ENCODE measurements around the gene HGFAC. TPM values are rescaled to one million over a fixed set of nuclear protein-coding genes. Genes with fewer than 3 reads are reported as not detected.
"Not testable (repeated sequence)": the region's sequence is repeated elsewhere in the genome, so short reads cannot be mapped to it uniquely, and the experiment has no call there.

HGFAC gene
- total RNA-seq, 2 donors from 2014 or later = 0.52 TPM; not detected in 1

- Histone ChIP-seq H3K27me3 (no peaks in the 10 kb centered on the region), H3K4me1 (no peaks in the 10 kb centered on the region), H3K4me3 (no peak overlapping the region), H3K27ac (no peak overlapping the region), H3K9ac (ENCODE audit: low read depth in 2 of 2, low read length in 2 of 2) (no peak overlapping the region), H3K9me3 (no peaks in the 10 kb centered on the region), H3K36me3 (no peaks in the 10 kb centered on the region)
- no peak for DNase-seq
- intact Hi-C loops (cut with DNase I) = no loop called here
- peak; percentile 15 for TF ChIP-seq CTCF (IDR thresholded peaks at IDR 0.05)
These were observed 10.6 kb downstream of the HGFAC start for GRCh38 chr4:3452376-3452775.

- DNase-seq; H3K4me3 ChIP-seq; H3K4me1 ChIP-seq; H3K9me3 ChIP-seq; H3K27me3 ChIP-seq; H3K36me3 ChIP-seq; H3K27ac ChIP-seq; H3K9ac ChIP-seq (ENCODE audit: low read depth in 2 of 2, low read length in 2 of 2); intact Hi-C loops (cut with DNase I): not testable (repeated sequence)
These were observed 13.8 kb downstream of the HGFAC start for GRCh38 chr4:3455596-3455995.

GRCh38 chr4:3458371-3458770, 16.6 kb downstream of the HGFAC start:
- intact Hi-C loops (cut with DNase I) = no loop called here
- Histone ChIP-seq H3K27me3 (peaks cover 14% of the 10 kb centered on the region), H3K9ac (ENCODE audit: low read depth in 2 of 2, low read length in 2 of 2) (no peak overlapping the region), H3K4me1 (peaks cover 4% of the 10 kb centered on the region), H3K36me3 (no peaks in the 10 kb centered on the region), H3K27ac (no peak overlapping the region), H3K4me3 (no peak overlapping the region), H3K9me3 (no peaks in the 10 kb centered on the region)
- DNase-seq = no peak
- TF ChIP-seq CTCF (IDR thresholded peaks at IDR 0.05) = no peak

GRCh38 chr4:3459156-3459555, 17.4 kb downstream of the HGFAC start:
- intact Hi-C loops (cut with DNase I); H3K27ac ChIP-seq; H3K9me3 ChIP-seq; DNase-seq; H3K9ac ChIP-seq (ENCODE audit: low read depth in 2 of 2, low read length in 2 of 2); H3K4me3 ChIP-seq; H3K36me3 ChIP-seq; H3K4me1 ChIP-seq: not testable (repeated sequence)
- H3K27me3 ChIP-seq = peaks cover 21% of the 10 kb centered on the region

- H3K4me1 ChIP-seq = peaks cover 4% of the 10 kb centered on the region
- DNase-seq = no peak
- intact Hi-C loops (cut with DNase I) = no loop called here
- TF ChIP-seq CTCF (IDR thresholded peaks at IDR 0.05) = no peak
- H3K9me3 ChIP-seq = no peaks in the 10 kb centered on the region
- H3K4me3 ChIP-seq = no peak overlapping the region
- H3K27ac ChIP-seq = no peak overlapping the region
- H3K36me3 ChIP-seq = no peaks in the 10 kb centered on the region
- peaks cover 24% of the 10 kb centered on the region for H3K27me3 ChIP-seq
- no peak overlapping the region for H3K9ac ChIP-seq (ENCODE audit: low read depth in 2 of 2, low read length in 2 of 2)
These were observed 19.2 kb downstream of the HGFAC start for GRCh38 chr4:3460926-3461325.

GRCh38 chr4:3461515-3462291, 19.9 kb downstream of the HGFAC start:
- Histone ChIP-seq H3K27me3 (peaks cover 24% of the 10 kb centered on the region), H3K36me3 (no peaks in the 10 kb centered on the region), H3K4me3 (no peak overlapping the region), H3K9me3 (no peaks in the 10 kb centered on the region), H3K27ac (no peak overlapping the region), H3K4me1 (peaks cover 4% of the 10 kb centered on the region), H3K9ac (ENCODE audit: low read depth in 2 of 2, low read length in 2 of 2) (no peak overlapping the region)
- no peak for TF ChIP-seq CTCF (IDR thresholded peaks at IDR 0.05)
- intact Hi-C loops (cut with DNase I) = no loop called here
- peak; percentile 70 for DNase-seq
